K562 (cell line): Measurements from ENCODE around the gene FMNL3. TPM values are rescaled to one million over a fixed set of nuclear protein-coding genes. Genes with fewer than 3 reads are reported as not detected.
A peak's percentile ranks its signal among the peaks of the same experiment; 100 is the strongest.

Source experiments
- FOXP1 ChIP-seq: sonication (generic); formaldehyde crosslinking; IDR thresholded peaks from 2 replicates; pipeline ENCODE4 v1.8.0; 2022; ENCODE audit warnings: mild to moderate bottlenecking, missing genetic modification reagents
- NR1H2 ChIP-seq: sonication (generic); formaldehyde crosslinking; IDR thresholded peaks from 2 replicates; pipeline ENCODE4 v1.4.0; 2020; ENCODE audit warnings: mild to moderate bottlenecking, missing genetic modification reagents
- RB1 ChIP-seq: fragments of 450-650 bp; IDR thresholded peaks from 2 replicates; pipeline ENCODE4 v1.6.1; 2017; ENCODE audit warnings: low read depth, mild to moderate bottlenecking
- RBM25 ChIP-seq: fragments of 200-400 bp; formaldehyde crosslinking; IDR thresholded peaks from 2 replicates; pipeline ENCODE4 v1.6.1; 2018; ENCODE audit warnings: low read length, low read depth, moderate library complexity; ENCODE audit not compliant: severe bottlenecking
- YY1 ChIP-seq, 3 experiments: IDR thresholded peaks; 2 replicates each; pipeline ENCODE4 v1.6.1; 2011; ENCODE audit warnings: low read length in 2 of 3, mild to moderate bottlenecking in 2 of 3, moderate library complexity in 2 of 3, borderline replicate concordance in 1 of 3, control low read depth in 1 of 3, low read depth in 1 of 3; ENCODE audit not compliant: insufficient read depth in 3 of 3, insufficient replicate concordance in 2 of 3, control insufficient read depth in 1 of 3, insufficient read length in 1 of 3; ENCODE audit errors: extremely low read depth in 1 of 3
- ZBTB33 ChIP-seq: sonication (generic); formaldehyde crosslinking; IDR thresholded peaks from 2 replicates; pipeline ENCODE4 v1.8.1; 2023; ENCODE audit warnings: mild to moderate bottlenecking, missing genetic modification reagents
- ZC3H8 ChIP-seq: fragments of 450-650 bp; IDR thresholded peaks from 2 replicates; pipeline ENCODE4 v1.6.1; 2017
- ZNF830 ChIP-seq: fragments of 250-450 bp; sonication (Bioruptor Pico); IDR thresholded peaks from 2 replicates; pipeline ENCODE4 v1.5.0; 2021; ENCODE audit warnings: mild to moderate bottlenecking
- polyA plus RNA-seq, 8 experiments: library from polyadenylated mRNA; depleted of rRNA in 4 of 8; stranded (reverse) in 5 of 8; unstranded in 3 of 8; fragments of >200 nt; fragmentation: Nextera tagmentation in 2 of 8; fragmentation: Illumina TruSeq in 1 of 8; extraction: Ambion mirVana in 2 of 8; extraction: Trizol in 1 of 8; gene quantifications; 2 replicates each; pipeline versions ENCODE4 v1.2.1 to v1.2.3, GENCODE V29; 2011 to 2014; ENCODE audit warnings: inconsistent platforms in 1 of 8, missing spikeins in 1 of 8
- total RNA-seq, 7 experiments: library from RNA; depleted of rRNA in 6 of 7; stranded (reverse); fragments of >200 nt in 6 of 7; fragmentation: Illumina TruSeq in 2 of 7; extraction: Trizol in 2 of 7; gene quantifications; 2 replicates each; pipeline versions ENCODE4 v1.2.1 to v1.2.3, GENCODE V29; 2011 to 2021; ENCODE audit warnings: low replicate concordance in 1 of 7
- TF ChIP-seq, protein P1 (sequence below), 2 experiments: fragments of 450-650 bp; formaldehyde crosslinking in 1 of 2; IDR thresholded peaks; 2 replicates each; pipeline versions ENCODE4 v1.4.0 to v1.6.1; 2014 to 2020; ENCODE audit warnings: mild to moderate bottlenecking in 2 of 2, borderline replicate concordance in 1 of 2, low read depth in 1 of 2
- TF ChIP-seq, protein P2 (sequence below): sonication (generic); formaldehyde crosslinking; IDR thresholded peaks from 2 replicates; pipeline ENCODE4 v1.8.0; 2022; ENCODE audit warnings: mild to moderate bottlenecking, missing genetic modification reagents

The FMNL3 gene
- total and polyA plus RNA-seq, 9 of the 15 experiments (the other 6 are each of a cell fraction or from before 2014, with no cell fraction given), result 0.49 to 14.4 (median 6.8) TPM

GRCh38 chr12:49707128-49707811 lies at the start of gene FMNL3 (continued):
- TF ChIP-seq, protein P1, sequence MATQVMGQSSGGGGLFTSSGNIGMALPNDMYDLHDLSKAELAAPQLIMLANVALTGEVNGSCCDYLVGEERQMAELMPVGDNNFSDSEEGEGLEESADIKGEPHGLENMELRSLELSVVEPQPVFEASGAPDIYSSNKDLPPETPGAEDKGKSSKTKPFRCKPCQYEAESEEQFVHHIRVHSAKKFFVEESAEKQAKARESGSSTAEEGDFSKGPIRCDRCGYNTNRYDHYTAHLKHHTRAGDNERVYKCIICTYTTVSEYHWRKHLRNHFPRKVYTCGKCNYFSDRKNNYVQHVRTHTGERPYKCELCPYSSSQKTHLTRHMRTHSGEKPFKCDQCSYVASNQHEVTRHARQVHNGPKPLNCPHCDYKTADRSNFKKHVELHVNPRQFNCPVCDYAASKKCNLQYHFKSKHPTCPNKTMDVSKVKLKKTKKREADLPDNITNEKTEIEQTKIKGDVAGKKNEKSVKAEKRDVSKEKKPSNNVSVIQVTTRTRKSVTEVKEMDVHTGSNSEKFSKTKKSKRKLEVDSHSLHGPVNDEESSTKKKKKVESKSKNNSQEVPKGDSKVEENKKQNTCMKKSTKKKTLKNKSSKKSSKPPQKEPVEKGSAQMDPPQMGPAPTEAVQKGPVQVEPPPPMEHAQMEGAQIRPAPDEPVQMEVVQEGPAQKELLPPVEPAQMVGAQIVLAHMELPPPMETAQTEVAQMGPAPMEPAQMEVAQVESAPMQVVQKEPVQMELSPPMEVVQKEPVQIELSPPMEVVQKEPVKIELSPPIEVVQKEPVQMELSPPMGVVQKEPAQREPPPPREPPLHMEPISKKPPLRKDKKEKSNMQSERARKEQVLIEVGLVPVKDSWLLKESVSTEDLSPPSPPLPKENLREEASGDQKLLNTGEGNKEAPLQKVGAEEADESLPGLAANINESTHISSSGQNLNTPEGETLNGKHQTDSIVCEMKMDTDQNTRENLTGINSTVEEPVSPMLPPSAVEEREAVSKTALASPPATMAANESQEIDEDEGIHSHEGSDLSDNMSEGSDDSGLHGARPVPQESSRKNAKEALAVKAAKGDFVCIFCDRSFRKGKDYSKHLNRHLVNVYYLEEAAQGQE (IDR thresholded peaks at IDR 0.05; ENCODE audit: borderline replicate concordance), result peak; percentile 95
- TF ChIP-seq, protein P1 (CRISPR knock-in tag; IDR thresholded peaks at IDR 0.05; ENCODE audit: low read depth), result 0 out of 2 replicates have a peak, but pooled peaks have one; percentile 44
- 0 out of 2 replicates have a peak, but pooled peaks have one; percentile 27 for TF ChIP-seq NR1H2 (CRISPR knock-in tag)
- TF ChIP-seq, protein P2, sequence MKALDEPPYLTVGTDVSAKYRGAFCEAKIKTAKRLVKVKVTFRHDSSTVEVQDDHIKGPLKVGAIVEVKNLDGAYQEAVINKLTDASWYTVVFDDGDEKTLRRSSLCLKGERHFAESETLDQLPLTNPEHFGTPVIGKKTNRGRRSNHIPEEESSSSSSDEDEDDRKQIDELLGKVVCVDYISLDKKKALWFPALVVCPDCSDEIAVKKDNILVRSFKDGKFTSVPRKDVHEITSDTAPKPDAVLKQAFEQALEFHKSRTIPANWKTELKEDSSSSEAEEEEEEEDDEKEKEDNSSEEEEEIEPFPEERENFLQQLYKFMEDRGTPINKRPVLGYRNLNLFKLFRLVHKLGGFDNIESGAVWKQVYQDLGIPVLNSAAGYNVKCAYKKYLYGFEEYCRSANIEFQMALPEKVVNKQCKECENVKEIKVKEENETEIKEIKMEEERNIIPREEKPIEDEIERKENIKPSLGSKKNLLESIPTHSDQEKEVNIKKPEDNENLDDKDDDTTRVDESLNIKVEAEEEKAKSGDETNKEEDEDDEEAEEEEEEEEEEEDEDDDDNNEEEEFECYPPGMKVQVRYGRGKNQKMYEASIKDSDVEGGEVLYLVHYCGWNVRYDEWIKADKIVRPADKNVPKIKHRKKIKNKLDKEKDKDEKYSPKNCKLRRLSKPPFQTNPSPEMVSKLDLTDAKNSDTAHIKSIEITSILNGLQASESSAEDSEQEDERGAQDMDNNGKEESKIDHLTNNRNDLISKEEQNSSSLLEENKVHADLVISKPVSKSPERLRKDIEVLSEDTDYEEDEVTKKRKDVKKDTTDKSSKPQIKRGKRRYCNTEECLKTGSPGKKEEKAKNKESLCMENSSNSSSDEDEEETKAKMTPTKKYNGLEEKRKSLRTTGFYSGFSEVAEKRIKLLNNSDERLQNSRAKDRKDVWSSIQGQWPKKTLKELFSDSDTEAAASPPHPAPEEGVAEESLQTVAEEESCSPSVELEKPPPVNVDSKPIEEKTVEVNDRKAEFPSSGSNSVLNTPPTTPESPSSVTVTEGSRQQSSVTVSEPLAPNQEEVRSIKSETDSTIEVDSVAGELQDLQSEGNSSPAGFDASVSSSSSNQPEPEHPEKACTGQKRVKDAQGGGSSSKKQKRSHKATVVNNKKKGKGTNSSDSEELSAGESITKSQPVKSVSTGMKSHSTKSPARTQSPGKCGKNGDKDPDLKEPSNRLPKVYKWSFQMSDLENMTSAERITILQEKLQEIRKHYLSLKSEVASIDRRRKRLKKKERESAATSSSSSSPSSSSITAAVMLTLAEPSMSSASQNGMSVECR (CRISPR knock-in tag), result peak; percentile 80
- peak; percentile 98 for TF ChIP-seq FOXP1
- peak in 2 of 3 experiments; percentile 52 to 71 for TF ChIP-seq YY1 (IDR thresholded peaks at IDR 0.05; ENCODE audit: borderline replicate concordance in 1 of 3, control insufficient read depth in 1 of 3, extremely low read depth in 1 of 3, insufficient read depth in 3 of 3, insufficient read length in 1 of 3, insufficient replicate concordance in 2 of 3, low read depth in 1 of 3, low read length in 2 of 3)
- no peak for TF ChIP-seq ZNF830 (CRISPR knock-in tag)
- peak; percentile 92 for TF ChIP-seq ZBTB33
- peak; percentile 100 for TF ChIP-seq RB1
- TF ChIP-seq RBM25, result peak; percentile 100
- TF ChIP-seq ZC3H8, result no peak
